WTC11 (cell line): ENCODE data around the gene HHAT. TPM values are rescaled to one million over a fixed set of nuclear protein-coding genes. Genes with fewer than 3 reads are reported as not detected.

ENCODE experiments used
- ATAC-seq: fragments of 200-7000 bp; cut with Tn5 transposase; 2 replicates; pipeline ENCODE4 v1.10.0; 2021; ENCODE audit warnings: mild to moderate bottlenecking, moderate library complexity
- CTCF ChIA-PET: fragments of 300-600 bp; sonication (Branson Sonifier 250); formaldehyde crosslinking; loops from one replicate; lab custom pipeline; 2021; ENCODE audit warnings: antibody characterized with exemption; lab: Charles Lee
- POLR2A ChIA-PET: fragments of 350-600 bp; sonication (Branson Sonifier 250); formaldehyde crosslinking; loops from one replicate; lab custom pipeline; 2021; ENCODE audit warnings: antibody characterized with exemption; lab: Charles Lee
- DNase-seq: peaks from one replicate; pipeline ENCODE4 v3.0.0; 2021; ENCODE audit warnings: low spot score
- H3K27ac Mint-ChIP-seq: 2 replicates; pipeline ENCODE4 v1.8.0; 2021; ENCODE audit warnings: mixed read lengths
- H3K27me3 Mint-ChIP-seq: 2 replicates; pipeline ENCODE4 v1.8.0; 2021; ENCODE audit warnings: low read depth, mild to moderate bottlenecking, moderate library complexity, mixed read lengths
- H3K36me3 Mint-ChIP-seq: 2 replicates; pipeline ENCODE4 v1.8.0; 2021; ENCODE audit warnings: mixed read lengths
- H3K4me1 Mint-ChIP-seq: 2 replicates; pipeline ENCODE4 v1.8.0; 2022; ENCODE audit warnings: mixed read lengths
- H3K4me3 Mint-ChIP-seq: 2 replicates; pipeline ENCODE4 v1.8.0; 2021; ENCODE audit warnings: mild to moderate bottlenecking, moderate library complexity, mixed read lengths
- H3K9me3 Mint-ChIP-seq: 2 replicates; pipeline ENCODE4 v1.8.0; 2021; ENCODE audit warnings: mixed read lengths
- ARID4B ChIP-seq: sonication (generic); formaldehyde crosslinking; IDR thresholded peaks from 2 replicates; pipeline ENCODE4 v1.8.0; 2023; ENCODE audit warnings: missing genetic modification reagents, mild to moderate bottlenecking, borderline replicate concordance
- ATF6 ChIP-seq: sonication (generic); formaldehyde crosslinking; IDR thresholded peaks from 2 replicates; pipeline ENCODE4 v1.8.1; 2023; ENCODE audit warnings: mild to moderate bottlenecking, missing genetic modification reagents
- CBFB ChIP-seq: sonication (generic); formaldehyde crosslinking; IDR thresholded peaks from 2 replicates; pipeline ENCODE4 v1.8.1; 2022; ENCODE audit warnings: mild to moderate bottlenecking, low read depth, missing genetic modification reagents
- MYBL2 ChIP-seq: sonication (generic); formaldehyde crosslinking; IDR thresholded peaks from 2 replicates; pipeline ENCODE4 v1.8.1; 2023; ENCODE audit warnings: mild to moderate bottlenecking, moderate library complexity, missing genetic modification reagents
- NR1H2 ChIP-seq: sonication (generic); formaldehyde crosslinking; IDR thresholded peaks from 2 replicates; pipeline ENCODE4 v1.9.0; 2021; ENCODE audit warnings: mild to moderate bottlenecking, moderate library complexity, missing genetic modification reagents
- PRRX2 ChIP-seq: fragments of 250-450 bp; sonication (Bioruptor Pico); IDR thresholded peaks from 2 replicates; pipeline ENCODE4 v1.8.0; 2021; ENCODE audit warnings: mild to moderate bottlenecking
- RORB ChIP-seq: fragments of 250-450 bp; sonication (Bioruptor Pico); IDR thresholded peaks from 2 replicates; pipeline ENCODE4 v1.9.0; 2021; ENCODE audit warnings: mild to moderate bottlenecking
- STAT6 ChIP-seq: sonication (generic); formaldehyde crosslinking; conservative IDR thresholded peaks from 2 replicates; pipeline ENCODE4 v1.8.1; 2023; ENCODE audit warnings: mild to moderate bottlenecking, low read depth, missing genetic modification reagents, moderate library complexity
- TCF7 ChIP-seq: sonication (generic); formaldehyde crosslinking; IDR thresholded peaks from 2 replicates; pipeline ENCODE4 v1.8.0; 2022; ENCODE audit warnings: mild to moderate bottlenecking, low read depth, missing genetic modification reagents, moderate library complexity
- ZNF263 ChIP-seq: sonication (generic); formaldehyde crosslinking; IDR thresholded peaks from 2 replicates; pipeline ENCODE4 v1.8.1; 2022; ENCODE audit warnings: low read depth, mild to moderate bottlenecking, moderate library complexity, missing genetic modification reagents
- ZNF532 ChIP-seq: fragments of 250-450 bp; sonication (Bioruptor Pico); IDR thresholded peaks from 2 replicates; pipeline ENCODE4 v1.9.0; 2021; ENCODE audit warnings: mild to moderate bottlenecking, borderline replicate concordance
- total RNA-seq: library from RNA; stranded (reverse); gene quantifications from 3 replicates; pipeline ENCODE4 v1.2.3, GENCODE V29; 2021
- TF ChIP-seq, protein P1 (sequence below): sonication (generic); formaldehyde crosslinking; IDR thresholded peaks from 2 replicates; pipeline ENCODE4 v1.8.1; 2023; ENCODE audit warnings: mild to moderate bottlenecking, moderate library complexity, missing genetic modification reagents

Gene HHAT
- total RNA-seq, 1 experiment from 2014 or later: 0.39 TPM

- Mint-ChIP-seq H3K4me1 (peaks cover 9% of the 10 kb centered on the region), H3K27me3 (no peaks in the 10 kb centered on the region), H3K27ac (no peak overlapping the region), H3K9me3 (no peaks in the 10 kb centered on the region), H3K36me3 (no peaks in the 10 kb centered on the region), H3K4me3 (no peak overlapping the region)
- TF ChIP-seq MYBL2 (CRISPR knock-in tag): no peak
- no peak for TF ChIP-seq NR1H2 (CRISPR knock-in tag)
- TF ChIP-seq ARID4B (CRISPR knock-in tag): no peak
- no peak for TF ChIP-seq PRRX2 (CRISPR knock-in tag)
- ChIA-PET CTCF (no interaction called here), POLR2A (no interaction called here)
- DNase-seq (no peak), ATAC-seq (no peak)
Measured at GRCh38 chr1:210467440-210468043, 138.8 kb downstream of the HHAT start.

- ChIA-PET POLR2A (no interaction called here), CTCF (no interaction called here)
Measured at GRCh38 chr1:210469441-210469840, 140.7 kb downstream of the HHAT start.

More at GRCh38 chr1:210469441-210469840, 140.7 kb downstream of the HHAT start:
- ATAC-seq: no peak
- no peaks in the 10 kb centered on the region for H3K27me3 Mint-ChIP-seq
- peaks cover 27% of the 10 kb centered on the region for H3K4me1 Mint-ChIP-seq
- no peaks in the 10 kb centered on the region for H3K9me3 Mint-ChIP-seq
- no peak overlapping the region for H3K27ac Mint-ChIP-seq
- no peak for TF ChIP-seq ZNF532
- no peak for TF ChIP-seq STAT6 (CRISPR knock-in tag)
- TF ChIP-seq ZNF263 (CRISPR knock-in tag): no peak
- no peak for TF ChIP-seq TCF7
- TF ChIP-seq, protein P1, sequence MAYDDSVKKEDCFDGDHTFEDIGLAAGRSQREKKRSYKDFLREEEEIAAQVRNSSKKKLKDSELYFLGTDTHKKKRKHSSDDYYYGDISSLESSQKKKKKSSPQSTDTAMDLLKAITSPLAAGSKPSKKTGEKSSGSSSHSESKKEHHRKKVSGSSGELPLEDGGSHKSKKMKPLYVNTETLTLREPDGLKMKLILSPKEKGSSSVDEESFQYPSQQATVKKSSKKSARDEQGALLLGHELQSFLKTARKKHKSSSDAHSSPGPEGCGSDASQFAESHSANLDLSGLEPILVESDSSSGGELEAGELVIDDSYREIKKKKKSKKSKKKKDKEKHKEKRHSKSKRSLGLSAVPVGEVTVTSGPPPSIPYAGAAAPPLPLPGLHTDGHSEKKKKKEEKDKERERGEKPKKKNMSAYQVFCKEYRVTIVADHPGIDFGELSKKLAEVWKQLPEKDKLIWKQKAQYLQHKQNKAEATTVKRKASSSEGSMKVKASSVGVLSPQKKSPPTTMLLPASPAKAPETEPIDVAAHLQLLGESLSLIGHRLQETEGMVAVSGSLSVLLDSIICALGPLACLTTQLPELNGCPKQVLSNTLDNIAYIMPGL (CRISPR knock-in tag): no peak
- no peak for TF ChIP-seq ATF6
- no peak for TF ChIP-seq NR1H2 (CRISPR knock-in tag)
- TF ChIP-seq CBFB (CRISPR knock-in tag): no peak
- TF ChIP-seq RORB: no peak
- TF ChIP-seq, all 79 proteins: peak for 0
- no peak for DNase-seq
- H3K36me3 Mint-ChIP-seq: no peaks in the 10 kb centered on the region
- H3K4me3 Mint-ChIP-seq: no peak overlapping the region
